ENCODE data around the gene APMAP.
A peak's percentile ranks its signal among the peaks of the same experiment; 100 is the strongest.
"Not testable (repeated sequence)": the region's sequence is repeated elsewhere in the genome, so short reads cannot be mapped to it uniquely, and the experiment has no call there.

Gene APMAP

GRCh38 chr20:24950128-24950835 lies 42.3 kb downstream of the APMAP start:
- no peak for DNase-seq

DNA sequence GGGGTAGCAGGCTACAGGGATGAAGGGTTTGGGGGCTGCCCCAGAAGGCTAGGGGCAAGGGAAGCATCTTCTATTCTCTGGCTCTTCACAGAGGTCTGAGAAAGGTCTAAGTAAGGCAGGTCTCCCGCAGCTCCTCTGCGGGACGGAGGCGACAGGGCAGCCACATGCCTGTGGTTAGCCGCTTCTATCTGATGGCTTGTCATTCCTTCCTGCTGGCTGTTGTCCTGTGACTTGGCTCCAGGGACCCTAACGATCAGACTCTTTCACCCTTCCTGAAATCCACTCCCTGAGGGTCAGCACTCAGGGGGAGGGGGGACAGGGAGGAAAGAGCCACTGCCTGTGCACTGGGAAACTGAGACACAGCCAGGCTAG lies 42.8 kb downstream of the APMAP start:
- peak; percentile 17 to 31 for DNase-seq

- peak; percentile 88 to 92 for DNase-seq
Measured at GRCh38 chr20:24948939-24949679, 43.4 kb downstream of the APMAP start, which contains the start of gene CST7. Gene CST7, plus strand, starts transcription at chr20:24949269. Its CDS starts 237 bp downstream, at chr20:24949506.

- DNase-seq: not testable (repeated sequence)
Measured at GRCh38 chr20:24948396-24948938, 44.1 kb downstream of the APMAP start.

- DNase-seq: not testable (repeated sequence)
Measured at GRCh38 chr20:24946376-24946775, 46.2 kb downstream of the APMAP start.

DNA sequence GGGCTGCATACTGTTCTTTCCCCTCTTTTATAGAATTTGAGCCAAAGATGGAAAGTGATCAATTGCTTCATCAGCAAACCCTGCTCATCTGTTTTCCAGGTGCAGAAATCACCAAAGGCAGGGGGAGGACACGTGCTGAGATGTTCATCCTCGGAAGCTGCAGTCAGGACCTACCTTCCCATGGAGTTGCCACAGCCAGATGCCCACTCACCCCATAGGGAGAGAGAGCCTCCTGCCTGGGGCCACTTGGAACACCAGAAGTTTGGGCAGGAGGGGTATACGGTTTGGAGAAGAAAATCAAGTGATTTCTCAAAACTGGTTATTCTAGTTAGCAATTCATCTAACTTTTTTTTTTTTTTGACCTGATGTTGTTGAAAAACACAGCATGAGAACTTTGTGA lies 48.8 kb downstream of the APMAP start:
- no peak for DNase-seq

- DNase-seq: no peak
Measured at GRCh38 chr20:24943196-24943595, 49.4 kb downstream of the APMAP start.

GRCh38 chr20:24942679-24943078 lies 49.9 kb downstream of the APMAP start:
- DNase-seq: no peak

DNA sequence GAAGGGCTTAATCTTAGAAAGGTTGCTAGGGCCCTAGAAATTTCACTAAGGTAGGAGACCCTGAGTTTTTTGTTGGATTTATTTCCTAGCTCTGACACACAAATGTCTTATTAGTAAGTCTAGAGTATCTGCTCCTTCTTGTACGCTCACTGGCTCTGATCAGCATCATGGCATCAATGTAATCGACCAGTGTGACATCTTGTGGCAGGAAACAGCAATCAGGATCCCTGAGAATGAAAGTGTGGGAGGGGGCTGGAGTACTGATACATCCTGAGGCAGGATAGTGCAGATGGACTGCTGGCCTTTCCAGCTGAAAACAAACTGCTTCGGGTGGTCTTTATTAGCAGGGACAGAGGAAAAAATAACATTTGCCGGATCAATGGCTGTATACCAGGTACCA lies 53.5 kb downstream of the APMAP start:
- DNase-seq: no peak

GRCh38 chr20:24938498-24938897 lies 54.1 kb downstream of the APMAP start:
- DNase-seq: no peak

DNA sequence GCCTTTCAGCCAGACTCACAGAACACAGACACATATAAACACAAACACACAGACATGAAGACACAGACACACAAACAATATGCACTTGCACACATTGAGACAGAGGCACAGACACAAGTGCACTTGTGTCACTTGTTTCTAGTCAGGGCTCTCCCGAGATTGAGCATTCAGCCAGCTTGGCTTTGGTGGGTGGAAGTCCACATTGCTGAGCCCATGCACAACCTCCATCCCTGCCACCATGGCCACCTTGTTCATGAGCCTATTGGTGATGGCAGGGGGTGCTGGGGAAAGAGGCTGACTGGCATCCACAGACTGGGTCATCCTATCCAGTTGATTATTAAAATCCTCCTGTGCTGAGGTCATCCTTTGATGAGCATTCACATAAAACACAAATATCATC lies 55.0 kb downstream of the APMAP start:
- DNase-seq: no peak

- DNase-seq: no peak
Measured at GRCh38 chr20:24936526-24937407, 55.8 kb downstream of the APMAP start.

DNA sequence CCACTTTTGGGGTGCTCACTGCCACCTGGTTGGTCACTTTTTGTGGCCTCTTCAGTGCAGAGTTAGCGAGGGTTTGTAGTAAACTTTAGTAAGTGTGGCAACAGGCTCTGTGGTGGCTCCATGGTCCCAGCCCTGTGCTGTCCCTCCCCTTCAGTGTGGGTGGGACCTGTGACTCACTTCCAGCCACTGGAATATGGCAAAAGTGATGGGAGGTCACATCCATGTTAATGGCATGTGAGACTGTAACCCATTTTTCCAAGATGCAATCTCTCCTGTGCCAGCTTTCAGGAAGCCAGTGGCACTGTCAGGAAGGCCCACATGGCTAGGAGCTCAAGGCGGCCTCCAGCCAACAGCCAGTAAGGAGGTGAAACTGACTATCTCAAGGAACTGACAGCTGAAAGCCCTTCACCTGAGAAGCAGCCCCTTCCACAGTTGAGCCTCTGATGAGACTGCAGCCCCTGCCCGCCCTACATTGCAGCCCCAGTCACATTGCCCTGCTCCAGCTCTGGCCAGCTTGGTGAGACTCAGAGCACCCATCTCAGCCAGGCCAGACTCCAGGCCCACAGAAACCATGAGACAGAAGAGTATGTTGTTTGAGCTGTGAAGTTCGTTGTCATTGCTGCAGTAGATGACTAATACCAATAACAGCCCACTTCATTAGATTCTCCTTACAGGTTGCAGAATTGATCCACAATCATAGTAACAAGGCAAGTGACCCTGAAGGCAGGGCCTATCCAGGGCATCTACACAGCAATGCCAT lies 56.6 kb downstream of the APMAP start:
- DNase-seq: no peak

GRCh38 chr20:24935140-24935539 lies 57.4 kb downstream of the APMAP start:
- no peak for DNase-seq

DNA sequence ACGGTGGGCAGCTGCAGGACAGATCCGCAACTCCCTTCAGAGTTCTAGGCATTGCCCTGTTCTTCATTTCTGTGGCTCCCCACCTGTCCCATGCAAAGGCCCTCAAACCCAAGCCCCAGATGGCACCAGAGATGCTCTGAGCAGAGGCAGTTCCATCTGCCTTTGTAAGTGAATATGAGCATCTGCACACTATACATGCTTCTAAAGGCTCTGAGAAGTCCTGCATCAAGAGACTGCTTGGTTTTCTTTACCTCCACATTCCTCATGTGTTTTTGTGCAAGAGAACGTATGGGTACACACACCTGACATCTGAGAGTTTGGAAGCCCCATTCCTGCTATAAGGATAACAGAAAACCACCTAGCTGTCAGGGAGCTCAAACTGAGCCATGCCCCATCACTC lies 57.8 kb downstream of the APMAP start:
- no peak for DNase-seq

DNA sequence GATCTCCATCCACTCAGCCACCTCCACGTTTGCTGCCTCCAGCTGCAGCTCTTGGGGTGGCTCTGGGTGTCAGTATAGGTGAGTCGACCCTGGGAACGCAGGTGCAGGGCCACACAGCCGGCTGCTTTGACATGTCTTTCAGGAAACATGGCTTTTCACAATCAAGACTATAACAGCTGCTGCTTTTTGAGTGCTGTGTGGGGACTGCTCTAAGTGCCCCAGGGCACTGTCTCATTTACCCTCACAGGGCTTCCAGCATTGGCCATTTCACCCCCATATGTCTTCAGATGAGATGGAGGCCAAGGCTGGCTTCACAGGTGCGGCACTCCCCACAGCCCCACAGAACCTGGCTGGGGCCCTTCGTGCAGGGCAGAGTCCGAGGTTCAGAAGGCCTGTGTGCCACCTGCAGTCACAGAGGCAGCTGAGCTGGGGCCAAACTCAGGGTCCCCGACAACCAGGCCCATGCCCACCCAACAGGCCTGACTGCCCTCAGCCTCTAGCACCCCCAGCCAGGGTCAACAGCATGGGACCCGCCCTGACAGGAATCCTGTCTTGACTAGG lies 58.4 kb downstream of the APMAP start:
- DNase-seq: no peak

DNA sequence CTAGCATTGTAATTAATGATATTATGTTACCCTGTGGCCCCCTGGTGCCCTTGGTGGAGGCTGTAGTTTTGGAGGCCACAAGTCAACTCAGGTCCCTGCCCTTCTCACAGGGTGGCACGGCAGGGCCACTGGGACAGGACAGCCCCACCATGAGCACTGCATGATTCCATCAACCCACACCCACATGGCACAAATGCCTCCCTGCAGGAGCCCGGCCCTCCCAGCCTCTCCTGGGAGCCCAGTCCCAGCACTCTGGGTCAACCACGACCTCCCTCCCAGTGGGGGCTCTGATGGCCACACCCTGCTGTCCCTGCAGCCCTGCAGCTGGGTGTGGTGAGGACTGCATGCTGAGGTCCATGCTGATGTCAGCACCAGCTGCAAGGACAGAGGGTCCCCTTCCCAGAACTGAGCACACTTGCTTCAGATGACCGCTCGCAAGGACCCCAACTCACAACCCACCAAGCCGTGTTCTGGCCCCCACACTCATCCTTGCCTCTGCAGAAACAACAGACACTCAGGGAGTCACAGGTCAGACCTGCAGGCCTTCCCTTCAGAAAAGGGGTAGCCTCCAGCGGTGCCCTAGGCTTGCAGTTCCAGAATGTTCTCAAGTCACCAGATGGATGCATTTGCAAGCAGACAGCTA lies 59.2 kb downstream of the APMAP start:
- DNase-seq: no peak

GRCh38 chr20:24931893-24932292 lies 60.7 kb downstream of the APMAP start:
- DNase-seq: not testable (repeated sequence)

DNA sequence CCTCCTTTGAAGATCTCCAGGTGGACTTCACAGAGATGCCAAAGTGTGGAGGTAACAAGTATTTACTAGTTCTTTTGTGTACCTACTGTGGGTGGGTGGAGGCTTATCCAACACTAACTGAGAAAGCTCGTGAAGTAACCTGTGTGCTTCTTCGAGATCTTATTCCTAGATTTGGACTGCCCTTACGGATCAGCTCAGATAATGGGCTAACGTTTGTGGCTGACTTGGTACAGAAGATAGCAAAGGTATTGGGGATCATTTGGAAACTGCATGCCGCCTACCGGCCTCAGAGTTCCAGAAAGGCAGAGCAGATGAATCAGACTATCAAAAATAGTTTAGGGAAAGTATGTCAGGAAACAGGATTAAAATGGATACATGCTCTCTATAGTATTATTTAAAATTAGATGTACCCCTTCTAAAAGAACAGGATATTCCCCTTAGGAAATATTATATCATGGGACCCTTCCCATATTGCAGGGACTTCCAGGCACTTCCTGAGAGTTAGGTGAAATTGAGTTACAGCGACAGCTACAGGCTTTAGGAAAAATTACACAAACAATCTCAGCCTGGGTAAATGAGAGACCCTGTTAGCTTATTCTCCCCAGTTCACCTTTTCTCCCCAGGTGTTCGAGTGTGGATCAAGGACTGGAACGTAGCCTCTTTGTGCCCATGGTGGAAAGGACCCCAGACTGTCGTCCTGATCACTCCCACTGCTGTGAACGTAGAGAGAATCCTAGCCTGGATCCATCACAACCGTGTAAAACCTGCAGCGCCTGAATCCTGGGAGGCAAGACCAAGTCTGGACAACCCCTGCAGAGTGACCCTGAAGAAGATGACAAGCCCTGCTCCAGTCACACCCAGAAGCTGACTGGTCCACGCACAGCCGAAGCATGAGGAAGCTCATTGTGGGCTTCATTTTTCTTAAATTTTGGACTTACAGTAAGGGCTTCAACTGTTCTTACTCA lies 61.5 kb downstream of the APMAP start:
- DNase-seq: not testable (repeated sequence)

All from AML-193 (cell line).